GM10248 (cell line): ENCODE results near the gene RUNDC1.

ENCODE experiments used
- CTCF ChIA-PET: fragments of 300-600 bp; sonication (Branson Sonifier 250); formaldehyde crosslinking; extraction: SDS; loops from one replicate; lab custom pipeline; 2021; ENCODE audit warnings: antibody characterized with exemption; lab: Yijun Ruan, JAX
- POLR2A ChIA-PET: fragments of 350-650 bp; sonication (Branson Sonifier 250); formaldehyde crosslinking; extraction: SDS; loops from one replicate; lab custom pipeline; 2020; ENCODE audit warnings: antibody characterized with exemption; lab: Yijun Ruan, JAX
- DNase-seq: peaks from one replicate; pipeline ENCODE4 v3.0.0; 2012; ENCODE audit errors: extremely low spot score
- TF ChIP-seq, protein P1 (sequence below): IDR thresholded peaks from 2 replicates; pipeline ENCODE4 v1.5.1; 2012; ENCODE audit warnings: mild to moderate bottlenecking, low read depth; ENCODE audit errors: extremely low read depth, missing control alignments, control extremely low read depth

Gene RUNDC1

DNA sequence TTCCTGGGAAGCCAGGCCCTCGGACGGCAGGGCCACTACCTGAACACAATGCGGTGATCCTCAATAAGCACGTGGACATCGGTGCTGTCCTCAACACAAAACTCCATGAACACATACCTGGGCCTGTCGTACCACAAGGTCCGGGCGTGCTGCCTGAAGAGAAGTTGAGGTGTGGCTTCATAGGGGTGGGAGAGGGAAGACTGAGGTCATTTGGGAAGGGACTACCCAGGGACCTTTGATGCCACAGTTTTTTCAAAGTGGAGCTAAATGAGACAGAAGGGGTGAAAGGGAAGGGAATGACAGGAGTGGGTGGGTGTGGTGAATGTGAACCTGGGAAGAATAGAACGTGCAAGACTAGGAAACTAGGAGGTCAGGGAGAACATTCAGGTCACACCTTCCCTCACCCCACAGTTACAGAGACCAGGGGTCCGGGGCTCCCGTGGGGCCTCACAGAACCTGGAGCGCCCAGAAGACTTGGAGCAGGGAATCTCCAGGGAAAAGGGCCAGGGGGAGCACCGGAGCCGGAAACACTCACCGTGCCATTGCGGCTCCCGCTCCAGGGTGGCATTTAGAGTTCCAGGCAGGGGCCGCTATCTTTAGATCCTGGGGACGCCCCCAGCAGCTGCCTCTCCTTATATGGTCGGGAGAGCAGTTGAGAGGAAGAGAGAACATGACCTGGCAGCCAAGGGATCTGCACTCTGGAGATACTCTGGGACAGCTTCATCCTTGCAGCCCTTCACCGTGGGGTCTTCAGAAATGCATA is 673 bp upstream of the RUNDC1 start, which contains the start of gene PTGES3L:
TSS of gene PTGES3L (minus strand) at position 570 of the 763 bp plus-strand sequence. CDS start at position 543, 27 bp downstream.
- ChIA-PET POLR2A (interaction anchor here (1.0 kb wide), 1 partner anchor 388 kb away, joined by 3 read pairs; no protein-coding TSS in a partner anchor), CTCF (interaction anchor here (0.9 to 3.6 kb wide), 5 partner anchors 11 to 216 kb away, joined by 3 to 12 read pairs (median 4); partner anchors contain the start of gene RPL27)
- TF ChIP-seq, protein P1, sequence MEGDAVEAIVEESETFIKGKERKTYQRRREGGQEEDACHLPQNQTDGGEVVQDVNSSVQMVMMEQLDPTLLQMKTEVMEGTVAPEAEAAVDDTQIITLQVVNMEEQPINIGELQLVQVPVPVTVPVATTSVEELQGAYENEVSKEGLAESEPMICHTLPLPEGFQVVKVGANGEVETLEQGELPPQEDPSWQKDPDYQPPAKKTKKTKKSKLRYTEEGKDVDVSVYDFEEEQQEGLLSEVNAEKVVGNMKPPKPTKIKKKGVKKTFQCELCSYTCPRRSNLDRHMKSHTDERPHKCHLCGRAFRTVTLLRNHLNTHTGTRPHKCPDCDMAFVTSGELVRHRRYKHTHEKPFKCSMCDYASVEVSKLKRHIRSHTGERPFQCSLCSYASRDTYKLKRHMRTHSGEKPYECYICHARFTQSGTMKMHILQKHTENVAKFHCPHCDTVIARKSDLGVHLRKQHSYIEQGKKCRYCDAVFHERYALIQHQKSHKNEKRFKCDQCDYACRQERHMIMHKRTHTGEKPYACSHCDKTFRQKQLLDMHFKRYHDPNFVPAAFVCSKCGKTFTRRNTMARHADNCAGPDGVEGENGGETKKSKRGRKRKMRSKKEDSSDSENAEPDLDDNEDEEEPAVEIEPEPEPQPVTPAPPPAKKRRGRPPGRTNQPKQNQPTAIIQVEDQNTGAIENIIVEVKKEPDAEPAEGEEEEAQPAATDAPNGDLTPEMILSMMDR, result no peak
- DNase-seq, result peak; percentile 78

DNA sequence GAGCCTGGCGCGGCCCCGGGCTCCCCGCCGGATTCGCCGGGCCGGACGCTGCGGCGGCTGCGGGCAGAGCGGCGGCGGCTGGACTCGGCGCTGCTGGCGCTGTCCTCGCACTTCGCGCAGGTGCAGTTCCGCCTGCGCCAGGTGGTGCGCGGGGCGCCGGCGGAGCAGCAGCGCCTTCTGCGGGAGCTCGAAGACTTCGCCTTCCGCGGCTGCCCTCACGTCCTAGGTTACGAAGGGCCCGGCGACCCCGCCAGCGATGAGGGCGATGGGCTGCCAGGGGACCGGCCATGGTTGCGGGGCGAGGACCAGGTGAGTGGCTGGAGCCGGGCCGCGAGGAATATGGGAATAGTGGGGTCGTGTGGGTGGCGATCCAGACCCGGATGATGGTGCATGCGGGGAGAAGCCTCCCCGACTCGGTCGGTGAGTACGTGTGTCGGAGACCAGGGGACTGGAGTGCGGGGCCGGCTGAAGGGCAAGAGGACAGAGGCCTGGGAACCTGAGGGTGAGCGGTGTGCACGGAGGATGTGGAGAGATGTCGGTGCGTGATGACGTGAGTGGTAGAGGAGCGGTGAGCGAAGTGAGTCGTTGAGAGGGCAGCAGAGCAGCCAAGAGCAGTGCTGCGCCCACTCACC is 517 bp downstream of the RUNDC1 start:
- peak; percentile 78 for DNase-seq
- CTCF ChIA-PET, result interaction anchor here (0.9 to 3.6 kb wide), 3 partner anchors 12 to 17 kb away, joined by 3 to 12 read pairs (median 9); partner anchors contain the start of gene RPL27
- POLR2A ChIA-PET, result interaction anchor here (1.6 kb wide), 1 partner anchor 17 kb away, joined by 8 read pairs; the partner anchor contains the start of gene RPL27
- TF ChIP-seq, protein P1, result peak; percentile 32

DNA sequence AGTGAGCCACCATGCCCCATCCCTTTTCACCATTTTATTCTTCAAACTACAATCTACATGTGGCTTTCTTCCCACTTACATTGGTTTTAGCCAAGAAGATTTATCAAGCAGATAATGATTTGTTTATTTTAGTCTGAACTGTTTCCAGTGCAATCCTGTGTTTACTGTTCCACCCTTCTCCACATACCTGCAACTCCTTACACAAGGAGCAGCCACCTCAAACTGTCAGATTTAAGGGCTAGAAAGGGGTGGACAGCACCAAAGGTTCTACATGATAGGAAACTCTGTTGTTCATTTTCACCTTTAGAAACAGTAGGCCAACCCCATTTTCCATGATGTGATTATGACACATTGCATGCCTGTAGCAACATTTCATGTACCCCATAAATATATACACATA is 1.9 kb downstream of the RUNDC1 start:
- TF ChIP-seq, protein P1, result no peak
- POLR2A ChIA-PET, result no interaction called here
- no peak for DNase-seq
- CTCF ChIA-PET, result interaction anchor here (2.2 kb wide), 1 partner anchor 16 kb away, joined by 9 read pairs; the partner anchor contains the start of gene RPL27

DNA sequence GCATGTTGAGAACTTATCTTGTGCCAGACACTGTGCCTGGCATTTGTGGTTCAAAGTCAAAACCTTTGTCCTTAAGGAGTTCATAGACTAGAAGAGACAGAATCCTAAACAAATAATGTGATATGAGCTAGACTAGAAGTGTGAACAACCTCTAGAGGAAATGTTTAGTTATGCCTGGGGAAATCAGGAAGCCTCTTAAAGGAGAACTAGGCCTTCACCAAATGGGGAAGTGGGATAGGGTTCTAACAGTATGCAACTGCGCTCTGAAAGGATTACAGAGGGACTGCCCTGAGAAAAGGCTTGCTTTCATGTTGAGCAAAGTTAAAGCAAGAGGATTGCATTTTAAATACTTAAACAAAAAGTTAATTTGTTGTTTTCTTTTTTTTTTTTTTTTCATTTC is 4.9 kb downstream of the RUNDC1 start:
- TF ChIP-seq, protein P1, result no peak
- ChIA-PET CTCF (interaction anchor here (7.2 kb wide), 1 partner anchor 13 kb away, joined by 76 read pairs; the partner anchor contains the start of gene RPL27), POLR2A (interaction anchor here (0.7 to 2.8 kb wide), 2 partner anchors 13 to 237 kb away, joined by 3 to 19 read pairs; partner anchors contain the start of gene RPL27)
- peak; percentile 69 for DNase-seq

DNA sequence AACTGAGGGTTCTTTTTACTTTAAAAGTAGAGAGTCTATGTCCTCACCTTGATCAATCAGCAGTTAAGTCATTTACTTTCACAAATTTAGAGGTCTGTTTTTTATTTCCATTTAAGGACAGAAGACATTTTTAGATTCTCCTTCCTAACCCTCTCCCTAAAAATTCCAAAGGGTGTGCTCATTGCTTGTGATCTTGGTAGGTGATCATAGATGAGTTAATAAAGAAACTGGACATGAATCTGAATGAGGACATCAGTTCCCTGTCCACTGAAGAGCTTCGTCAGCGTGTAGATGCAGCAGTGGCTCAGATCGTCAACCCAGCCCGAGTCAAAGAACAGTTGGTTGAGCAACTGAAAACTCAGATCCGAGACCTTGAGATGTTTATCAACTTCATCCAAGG is 8.8 kb downstream of the RUNDC1 start:
- ChIA-PET POLR2A (no interaction called here), CTCF (interaction anchor here (7.2 kb wide), 1 partner anchor 9 kb away, joined by 76 read pairs; the partner anchor contains the start of gene RPL27)
- DNase-seq, result no peak
- TF ChIP-seq, protein P1, result no peak
